Stimulated activated CD8-positive, alpha-beta memory T cell treated with anti-CD3 and anti-CD28 coated beads, Interleukin-4, amount 100 ng/mL, for 1 hour (primary cell): ENCODE measurements around the gene GGTLC2.
A peak's percentile ranks its signal among the peaks of the same experiment; 100 is the strongest.

Experiments used
- DNase-seq, 2 donors: peaks; one replicate each; pipeline ENCODE4 v3.0.0-alpha.2; 2020; ENCODE audit warnings: low read depth in 2 of 2, low spot score in 1 of 2

The GGTLC2 gene

DNA sequence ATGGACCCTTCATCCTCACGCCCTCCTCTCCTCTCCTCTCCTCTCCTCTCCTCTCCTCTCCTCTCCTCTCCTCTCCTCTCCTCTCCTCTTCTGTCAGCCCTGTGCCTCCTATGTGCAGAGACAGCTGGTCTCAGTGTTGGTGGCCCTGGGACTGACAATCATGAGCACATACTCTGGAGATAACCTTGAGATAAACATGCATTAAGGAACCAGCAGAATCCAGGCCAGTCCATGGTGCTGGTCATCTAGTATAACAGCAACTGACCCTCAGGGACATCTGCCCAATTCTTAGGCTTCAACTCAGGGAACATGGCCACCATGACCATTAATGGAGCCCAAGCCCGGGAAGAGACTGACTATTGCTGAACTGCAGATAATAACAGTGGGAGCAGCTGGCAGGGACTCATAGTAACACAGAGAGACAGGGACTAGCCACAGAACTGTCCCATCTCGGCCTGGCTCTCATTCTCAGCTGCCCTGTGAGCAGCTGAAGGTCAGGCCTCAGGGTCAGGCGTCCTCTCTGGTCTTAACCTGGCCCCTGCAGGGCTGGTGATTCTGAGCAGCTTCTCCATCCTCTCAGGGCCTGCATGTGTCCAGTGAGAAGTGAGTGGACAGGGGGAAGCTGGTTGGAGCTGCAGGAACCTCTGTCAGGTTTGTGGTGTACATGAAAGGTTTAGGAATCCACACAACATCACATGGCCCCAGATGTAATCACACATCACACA lies 45.4 kb downstream of the GGTLC2 start:
- DNase-seq = no peak

DNA sequence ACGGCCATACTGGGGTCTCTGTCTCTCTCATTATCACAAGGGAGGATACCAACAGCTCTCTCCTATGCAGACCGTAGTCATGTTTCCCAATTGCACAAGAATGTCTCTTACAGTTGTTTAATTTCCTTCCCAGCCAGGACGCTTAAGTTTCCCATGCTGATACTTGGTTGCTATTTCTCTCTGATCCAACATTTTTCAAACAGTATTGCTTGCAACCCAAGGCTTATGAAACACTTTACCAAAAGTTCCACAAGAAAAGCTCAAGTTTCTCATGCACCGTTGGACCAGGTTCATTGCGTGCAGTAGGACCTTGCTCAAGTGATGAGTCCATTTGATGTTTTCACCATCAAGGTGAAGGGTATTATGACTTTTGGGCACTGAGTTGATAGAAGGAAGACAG lies 46.6 kb downstream of the GGTLC2 start:
- no peak for DNase-seq

DNA sequence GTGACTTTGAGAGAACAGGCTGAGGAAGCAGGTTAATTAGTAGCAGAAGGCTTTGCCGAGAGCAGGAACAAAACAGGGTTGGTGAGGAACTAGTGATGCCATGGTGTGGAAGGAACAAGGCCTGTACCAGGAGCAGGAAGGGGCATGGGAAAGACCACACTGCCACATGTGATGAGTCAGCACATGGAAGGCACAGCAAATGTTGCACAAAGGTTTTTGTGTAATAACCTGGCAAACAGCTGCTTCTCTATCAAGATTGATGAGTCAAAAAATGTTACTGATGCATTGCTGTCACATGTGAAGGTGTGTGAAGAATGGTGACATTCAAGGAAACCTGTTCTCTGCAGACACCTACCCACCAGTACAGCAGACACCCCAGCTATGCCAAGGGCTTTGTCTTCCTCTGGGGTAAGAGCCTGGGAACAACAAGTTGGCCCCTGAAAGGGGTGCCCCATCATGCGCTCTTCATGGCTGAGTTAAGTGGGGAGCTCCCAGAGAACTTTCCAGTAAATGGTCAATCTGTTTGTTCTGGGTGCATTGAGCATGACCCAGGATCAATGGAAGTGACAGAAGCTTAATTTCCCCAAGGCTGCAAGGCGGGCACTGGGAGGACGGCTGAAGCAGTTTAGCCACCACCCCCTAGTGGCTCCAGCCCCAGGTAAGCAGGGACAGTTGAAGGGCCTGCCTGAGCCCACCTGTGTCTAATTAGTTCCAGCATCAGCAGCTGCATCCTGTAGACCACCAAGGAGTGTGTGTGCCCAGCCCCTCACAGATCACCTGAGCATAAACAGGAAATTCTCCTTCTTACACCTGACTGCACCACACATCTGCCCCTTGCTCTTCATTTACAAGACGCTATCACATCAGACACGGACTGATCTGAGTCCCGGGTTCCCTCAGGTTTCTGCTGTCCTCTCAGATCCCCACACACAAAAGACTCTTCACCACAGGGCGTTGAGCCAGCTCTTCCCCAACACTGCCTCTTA lies 47.6 kb downstream of the GGTLC2 start:
- no peak for DNase-seq

DNA sequence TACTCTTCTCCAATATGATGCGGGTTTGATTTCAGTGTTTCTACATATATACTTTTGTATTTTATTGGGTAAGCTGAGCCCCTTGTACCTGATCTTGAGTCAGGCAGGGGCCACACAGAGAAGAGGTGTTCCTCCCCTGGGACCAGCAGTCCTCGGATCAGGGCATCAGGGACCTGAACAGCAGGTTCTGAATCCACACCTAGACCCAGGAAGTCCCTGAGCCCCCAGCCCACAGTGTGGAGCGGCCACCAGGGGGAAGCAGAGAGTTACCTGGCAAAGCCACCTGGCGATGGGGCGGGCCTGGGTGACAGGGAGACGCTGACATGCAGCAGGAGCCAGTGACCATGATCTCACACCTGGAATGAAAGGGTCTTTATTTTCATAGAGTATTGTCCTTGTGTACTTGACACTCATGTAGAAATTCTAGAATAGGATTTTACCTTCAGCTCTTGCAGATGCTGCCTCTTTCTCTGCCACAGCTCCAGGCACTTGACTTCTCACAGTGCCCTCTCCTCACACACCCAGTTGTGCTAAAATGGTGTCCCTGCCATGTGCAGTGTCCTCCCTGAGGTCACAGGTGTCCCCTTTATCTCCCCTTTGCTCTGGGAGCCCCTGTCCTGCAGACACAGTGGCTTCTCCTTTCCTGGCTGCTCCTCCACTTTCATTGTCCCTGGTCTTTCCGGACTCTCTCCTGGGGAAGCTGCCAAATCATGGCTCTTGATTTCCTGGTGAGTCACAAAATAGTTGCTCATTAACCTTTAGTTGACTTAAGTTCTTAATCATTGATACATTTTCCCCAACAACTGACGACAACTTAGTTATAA lies 48.5 kb downstream of the GGTLC2 start:
- peak; percentile 23 to 26 for DNase-seq

DNA sequence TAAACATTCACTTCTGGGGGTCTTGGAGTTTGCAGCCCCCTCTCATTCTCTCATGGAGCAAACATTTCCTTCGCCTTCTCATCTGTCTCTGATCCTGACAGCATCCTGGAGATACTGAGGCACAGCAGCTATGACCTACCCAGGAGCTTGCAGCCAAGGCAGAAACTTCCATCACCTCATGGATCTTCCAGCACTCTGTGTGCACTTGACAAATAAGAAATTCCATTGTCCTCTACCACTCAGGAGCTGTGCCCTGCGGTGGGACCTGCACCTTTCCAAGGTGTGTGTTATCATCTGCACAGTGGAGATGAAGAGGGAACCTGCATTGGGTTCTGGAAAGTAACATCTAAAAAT lies 49.1 kb downstream of the GGTLC2 start:
- no peak for DNase-seq

DNA sequence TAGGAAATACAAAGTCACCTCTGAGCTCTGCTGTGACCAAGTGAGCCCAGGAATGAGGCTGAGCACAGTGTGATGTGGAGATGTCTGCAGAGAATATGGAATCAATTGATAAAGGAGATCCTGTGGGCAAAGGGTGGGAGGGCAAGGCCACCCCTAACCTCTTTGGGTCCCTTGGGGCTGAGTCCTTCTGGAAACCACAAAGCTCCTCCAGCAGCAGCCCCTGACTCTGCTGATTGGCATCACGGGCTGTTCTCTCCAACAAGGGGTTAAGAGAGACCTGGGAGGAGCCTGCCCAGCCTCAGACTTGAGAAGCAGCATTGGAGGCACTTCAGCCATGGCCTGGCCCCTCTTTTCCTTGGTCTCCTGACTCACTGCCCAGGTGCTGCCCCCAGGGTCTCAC lies 49.7 kb downstream of the GGTLC2 start:
- no peak for DNase-seq

DNA sequence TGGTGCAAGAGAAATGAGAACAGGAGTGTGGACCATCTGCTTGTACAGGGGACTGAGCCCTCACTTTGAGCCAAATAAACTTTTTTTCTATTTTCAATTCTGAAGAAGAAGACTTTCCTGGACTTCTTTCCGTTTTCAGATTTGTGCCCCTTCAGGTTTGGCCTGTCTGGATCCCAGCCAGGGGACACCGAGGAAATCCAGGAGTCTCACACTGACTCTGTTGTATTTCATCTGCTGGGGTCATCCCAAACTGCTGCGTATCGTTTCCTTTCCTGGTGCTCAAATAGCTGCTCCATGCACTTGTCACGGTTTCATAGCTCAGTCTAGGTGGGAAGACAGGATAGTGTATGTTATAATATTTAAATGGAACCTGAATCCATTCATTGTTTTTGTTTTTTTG lies 51.7 kb downstream of the GGTLC2 start:
- DNase-seq = no peak
